Measurements from ENCODE around the gene MTA3. TPM values are rescaled to one million over a fixed set of nuclear protein-coding genes. Genes with fewer than 3 reads are reported as not detected.

The MTA3 gene
- total RNA-seq, 1 donor from 2014 or later = 26.8 TPM

- Mint-ChIP-seq H3K9me3 (no peaks in the 10 kb centered on the region), H3K27ac (no peak overlapping the region), H3K27me3 (no peaks in the 10 kb centered on the region), H3K4me1 (peaks cover 29% of the 10 kb centered on the region), H3K4me3 (no peak overlapping the region), H3K36me3 (ENCODE audit: low read depth) (no peaks in the 10 kb centered on the region)
- intact Hi-C loops (cut with micrococcal nuclease) = no loop called here
- no peak for DNase-seq
- CTCF ChIA-PET = no interaction called here
- TF ChIP-seq CTCF (IDR thresholded peaks at IDR 0.05) = no peak
- no peak for ATAC-seq (ENCODE audit: low read depth)
- POLR2A ChIA-PET = no interaction called here
Measured at GRCh38 chr2:42748840-42749239, 180.4 kb downstream of the MTA3 start.

- ChIA-PET POLR2A (interaction anchor here (0.7 to 6.1 kb wide), 6 partner anchors 27 to 844 kb away, joined by 3 to 41 read pairs (median 4); partner anchors contain the start of genes HAAO and THADA), CTCF (interaction anchor here (1.2 kb wide), 1 partner anchor 90 kb away, joined by 3 read pairs; no protein-coding TSS in a partner anchor)
- TF ChIP-seq CTCF (IDR thresholded peaks at IDR 0.05) = no peak
- H3K27me3 Mint-ChIP-seq = no peaks in the 10 kb centered on the region
- H3K4me3 Mint-ChIP-seq = peak overlapping the region; percentile 50
- intact Hi-C loops (cut with micrococcal nuclease) = loop anchor here (1.0 to 2.0 kb wide), 3 partner anchors 30 to 58 kb away; partner anchors contain the start of gene HAAO
- peaks cover 47% of the 10 kb centered on the region for H3K4me1 Mint-ChIP-seq
- ATAC-seq (ENCODE audit: low read depth) (peak; percentile 52), DNase-seq (no peak)
- no peaks in the 10 kb centered on the region for H3K36me3 Mint-ChIP-seq (ENCODE audit: low read depth)
- no peaks in the 10 kb centered on the region for H3K9me3 Mint-ChIP-seq
- H3K27ac Mint-ChIP-seq = peak overlapping the region; percentile 76
Measured at GRCh38 chr2:42752314-42752713, 183.9 kb downstream of the MTA3 start.

- no peak for DNase-seq
- no peak for TF ChIP-seq CTCF (IDR thresholded peaks at IDR 0.05)
- H3K4me3 Mint-ChIP-seq = peak overlapping the region; percentile 50
- H3K27ac Mint-ChIP-seq = peak overlapping the region; percentile 76
- H3K36me3 Mint-ChIP-seq (ENCODE audit: low read depth) = no peaks in the 10 kb centered on the region
- POLR2A ChIA-PET = interaction anchor here (0.8 to 6.1 kb wide), 7 partner anchors 28 to 843 kb away, joined by 3 to 41 read pairs (median 3); partner anchors contain the start of genes HAAO and THADA
- H3K4me1 Mint-ChIP-seq = peaks cover 47% of the 10 kb centered on the region
- no peaks in the 10 kb centered on the region for H3K27me3 Mint-ChIP-seq
- ATAC-seq (ENCODE audit: low read depth) = no peak
- H3K9me3 Mint-ChIP-seq = no peaks in the 10 kb centered on the region
- intact Hi-C loops (cut with micrococcal nuclease) = loop anchor here (1.0 to 2.0 kb wide), 3 partner anchors 30 to 58 kb away; partner anchors contain the start of gene HAAO
- CTCF ChIA-PET = interaction anchor here (1.2 kb wide), 1 partner anchor 90 kb away, joined by 3 read pairs; no protein-coding TSS in a partner anchor
Measured at GRCh38 chr2:42752816-42753813, 184.7 kb downstream of the MTA3 start.

GRCh38 chr2:42754021-42754775, 185.8 kb downstream of the MTA3 start:
- Mint-ChIP-seq H3K4me3 (peak overlapping the region; percentile 39), H3K9me3 (no peaks in the 10 kb centered on the region), H3K27ac (peak overlapping the region; percentile 75), H3K27me3 (no peaks in the 10 kb centered on the region), H3K36me3 (ENCODE audit: low read depth) (no peaks in the 10 kb centered on the region), H3K4me1 (peaks cover 47% of the 10 kb centered on the region)
- intact Hi-C loops (cut with micrococcal nuclease) = loop anchor here (2.0 kb wide), 1 partner anchor 259 kb away; no protein-coding TSS in a partner anchor
- POLR2A ChIA-PET = interaction anchor here (0.8 to 6.1 kb wide), 4 partner anchors 34 to 155 kb away, joined by 3 to 41 read pairs (median 6); partner anchors contain the start of gene HAAO
- TF ChIP-seq CTCF (IDR thresholded peaks at IDR 0.05) = no peak
- DNase-seq = peak; percentile 49
- CTCF ChIA-PET = interaction anchor here (0.8 to 1.0 kb wide), 2 partner anchors 17 to 38 kb away, joined by 3 read pairs; partner anchors contain the start of gene HAAO
- ATAC-seq (ENCODE audit: low read depth) = peak; percentile 72

All from activated B cell treated with CpG ODN at 0.5 μM for 24 hours (primary cell).